HepG2 (cell line): ENCODE results near the gene BAZ1B. TPM values are rescaled to one million over a fixed set of nuclear protein-coding genes. Genes with fewer than 3 reads are reported as not detected.
A peak's percentile ranks its signal among the peaks of the same experiment; 100 is the strongest.

Source experiments
- ARNT ChIP-seq: fragments of 450-650 bp; IDR thresholded peaks from 2 replicates; pipeline ENCODE4 v1.6.1; 2017
- FOXA1 ChIP-seq, 2 experiments: fragments of 450-650 bp in 1 of 2; sonication (generic) in 1 of 2; formaldehyde crosslinking in 1 of 2; IDR thresholded peaks; 2 replicates each; pipeline versions ENCODE4 v1.4.0 to v1.6.1; 2016 to 2020; ENCODE audit warnings: missing genetic modification reagents in 1 of 2
- GATA4 ChIP-seq: sonication (generic); IDR thresholded peaks from 2 replicates; pipeline ENCODE4 v1.6.1; 2016; ENCODE audit warnings: antibody characterized with exemption, low read depth, borderline replicate concordance
- HCFC1 ChIP-seq: fragments of 150-350 bp; IDR thresholded peaks from 2 replicates; pipeline ENCODE4 v1.6.1; 2014; ENCODE audit warnings: low read depth, low read length
- HMGA1 ChIP-seq: sonication (generic); formaldehyde crosslinking; conservative IDR thresholded peaks from 2 replicates; pipeline ENCODE4 v1.4.0; 2020; ENCODE audit warnings: missing genetic modification reagents
- KDM6A ChIP-seq: IDR thresholded peaks from 2 replicates; pipeline ENCODE4 v1.6.1; 2016; ENCODE audit warnings: low read depth
- MIER2 ChIP-seq: IDR thresholded peaks from 2 replicates; pipeline ENCODE4 v1.6.1; 2016; ENCODE audit warnings: missing biosample characterization, missing genetic modification reagents
- PRMT3 ChIP-seq: sonication (generic); formaldehyde crosslinking; IDR thresholded peaks from 2 replicates; pipeline ENCODE4 v1.8.1; 2022; ENCODE audit warnings: low read depth, mild to moderate bottlenecking, moderate library complexity, missing genetic modification reagents, borderline replicate concordance
- RBM22 ChIP-seq: fragments of 200-400 bp; formaldehyde crosslinking; optimal IDR thresholded peaks from 2 replicates; pipeline ENCODE3; 2017; ENCODE audit warnings: mild to moderate bottlenecking, low read length, moderate library complexity
- SMAD9 ChIP-seq: sonication (generic); formaldehyde crosslinking; IDR thresholded peaks from 2 replicates; pipeline ENCODE4 v1.5.1; 2020; ENCODE audit warnings: mild to moderate bottlenecking, missing genetic modification reagents
- ZNF24 ChIP-seq: fragments of 450-650 bp; IDR thresholded peaks from 2 replicates; pipeline ENCODE4 v1.6.1; 2017; ENCODE audit warnings: antibody characterized with exemption, mild to moderate bottlenecking
- ZNF7 ChIP-seq: IDR thresholded peaks from 2 replicates; pipeline ENCODE4 v1.6.1; 2016; ENCODE audit warnings: missing biosample characterization, missing genetic modification reagents
- polyA plus RNA-seq, 8 experiments: library from polyadenylated mRNA; depleted of rRNA in 3 of 8; stranded (reverse) in 7 of 8; unstranded in 1 of 8; fragments of >200 nt; fragmentation: Illumina TruSeq in 4 of 8; extraction: Trizol in 4 of 8; gene quantifications; 2 replicates each; pipeline versions ENCODE4 v1.2.1 to v1.2.3, GENCODE V29; 2011 to 2016; ENCODE audit warnings: low read depth in 4 of 8, missing spikeins in 1 of 8, mixed read lengths in 1 of 8; ENCODE audit not compliant: insufficient read depth in 1 of 8
- total RNA-seq, 5 experiments: library from RNA; depleted of rRNA; stranded (reverse); fragments of >200 nt; fragmentation: Illumina TruSeq; extraction: Trizol; gene quantifications; 2 replicates each; pipeline ENCODE4 v1.2.3, GENCODE V29; 2016; ENCODE audit warnings: low read depth in 1 of 5
- TF ChIP-seq, protein P1 (sequence below): sonication (generic); formaldehyde crosslinking; IDR thresholded peaks from 2 replicates; pipeline ENCODE4 v1.4.0; 2020; ENCODE audit warnings: missing genetic modification reagents, mild to moderate bottlenecking, borderline replicate concordance
- TF ChIP-seq, protein P2 (sequence below): sonication (generic); formaldehyde crosslinking; IDR thresholded peaks from 2 replicates; pipeline ENCODE4 v1.4.0; 2020; ENCODE audit warnings: low read depth, missing genetic modification reagents
- TF ChIP-seq, protein P3 (sequence below): sonication (generic); formaldehyde crosslinking; IDR thresholded peaks from 2 replicates; pipeline ENCODE4 v1.5.1; 2020; ENCODE audit warnings: missing genetic modification reagents, mild to moderate bottlenecking, borderline replicate concordance

BAZ1B gene
- total and polyA plus RNA-seq, 2 of the 13 experiments (the other 11 are each of a cell fraction or from before 2014, with no cell fraction given), result 18.6 to 69.4 TPM

DNA sequence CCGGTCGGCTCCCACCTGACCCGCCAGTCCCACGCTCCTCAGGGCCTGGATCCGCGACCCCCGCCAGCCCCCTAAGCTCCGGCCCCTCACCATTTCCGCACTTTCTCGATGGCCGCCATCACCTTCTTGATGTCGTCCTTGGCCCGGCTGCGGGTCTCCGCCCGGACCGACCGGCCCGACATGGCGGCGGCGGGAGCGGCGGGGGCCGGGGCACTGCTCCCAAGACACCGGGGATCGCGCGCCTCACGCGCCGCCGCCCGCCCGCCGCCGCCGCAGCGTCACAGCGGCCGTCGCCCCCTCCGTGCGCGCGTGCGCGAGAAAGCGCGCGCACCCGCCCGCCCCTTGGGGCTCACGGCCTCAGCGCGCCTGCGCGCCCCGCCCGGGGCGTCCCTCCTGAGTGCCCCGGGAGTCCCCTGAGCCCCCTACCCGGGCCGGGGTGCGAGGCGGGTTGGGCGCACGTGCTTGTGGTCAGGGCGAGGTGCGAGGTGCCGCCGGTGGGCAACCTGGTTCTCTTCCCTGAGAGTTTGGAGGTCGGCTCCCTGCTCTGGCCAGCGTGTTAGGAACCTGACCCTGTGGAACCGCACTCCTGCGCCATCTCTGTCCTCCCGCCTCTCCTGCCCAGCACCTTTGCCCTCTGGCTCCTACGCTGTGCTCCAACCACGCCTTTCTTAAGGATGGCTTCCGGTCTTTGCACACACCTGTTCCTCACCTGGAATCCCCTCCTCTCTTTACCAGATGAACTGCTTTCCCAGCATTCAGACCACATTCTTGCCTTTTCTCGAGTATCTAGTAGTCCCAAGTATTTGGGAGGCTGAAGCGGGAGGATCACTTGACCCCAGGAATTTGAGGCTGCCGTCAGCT is 35.5 kb upstream of the BAZ1B start, which contains the start of gene BCL7B (continued):
- TF ChIP-seq MIER2 (CRISPR knock-in tag), result 0 out of 2 replicates have a peak, but pooled peaks have one; percentile 18
- TF ChIP-seq, protein P1, sequence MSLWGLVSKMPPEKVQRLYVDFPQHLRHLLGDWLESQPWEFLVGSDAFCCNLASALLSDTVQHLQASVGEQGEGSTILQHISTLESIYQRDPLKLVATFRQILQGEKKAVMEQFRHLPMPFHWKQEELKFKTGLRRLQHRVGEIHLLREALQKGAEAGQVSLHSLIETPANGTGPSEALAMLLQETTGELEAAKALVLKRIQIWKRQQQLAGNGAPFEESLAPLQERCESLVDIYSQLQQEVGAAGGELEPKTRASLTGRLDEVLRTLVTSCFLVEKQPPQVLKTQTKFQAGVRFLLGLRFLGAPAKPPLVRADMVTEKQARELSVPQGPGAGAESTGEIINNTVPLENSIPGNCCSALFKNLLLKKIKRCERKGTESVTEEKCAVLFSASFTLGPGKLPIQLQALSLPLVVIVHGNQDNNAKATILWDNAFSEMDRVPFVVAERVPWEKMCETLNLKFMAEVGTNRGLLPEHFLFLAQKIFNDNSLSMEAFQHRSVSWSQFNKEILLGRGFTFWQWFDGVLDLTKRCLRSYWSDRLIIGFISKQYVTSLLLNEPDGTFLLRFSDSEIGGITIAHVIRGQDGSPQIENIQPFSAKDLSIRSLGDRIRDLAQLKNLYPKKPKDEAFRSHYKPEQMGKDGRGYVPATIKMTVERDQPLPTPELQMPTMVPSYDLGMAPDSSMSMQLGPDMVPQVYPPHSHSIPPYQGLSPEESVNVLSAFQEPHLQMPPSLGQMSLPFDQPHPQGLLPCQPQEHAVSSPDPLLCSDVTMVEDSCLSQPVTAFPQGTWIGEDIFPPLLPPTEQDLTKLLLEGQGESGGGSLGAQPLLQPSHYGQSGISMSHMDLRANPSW (CRISPR knock-in tag), result 0 out of 2 replicates have a peak, but pooled peaks have one; percentile 54
- no peak for TF ChIP-seq RBM22
- no peak for TF ChIP-seq GATA4
- TF ChIP-seq ZNF24, result no peak
- TF ChIP-seq HCFC1, result no peak
- no peak for TF ChIP-seq HMGA1 (CRISPR knock-in tag)
- peak; percentile 68; the same call in 1 of the 2 replicates for TF ChIP-seq SMAD9 (CRISPR knock-in tag)
- 0 out of 2 replicates have a peak, but pooled peaks have one; percentile 57 for TF ChIP-seq PRMT3 (CRISPR knock-in tag)
- TF ChIP-seq ZNF7 (CRISPR knock-in tag), result no peak
- TF ChIP-seq, protein P2, sequence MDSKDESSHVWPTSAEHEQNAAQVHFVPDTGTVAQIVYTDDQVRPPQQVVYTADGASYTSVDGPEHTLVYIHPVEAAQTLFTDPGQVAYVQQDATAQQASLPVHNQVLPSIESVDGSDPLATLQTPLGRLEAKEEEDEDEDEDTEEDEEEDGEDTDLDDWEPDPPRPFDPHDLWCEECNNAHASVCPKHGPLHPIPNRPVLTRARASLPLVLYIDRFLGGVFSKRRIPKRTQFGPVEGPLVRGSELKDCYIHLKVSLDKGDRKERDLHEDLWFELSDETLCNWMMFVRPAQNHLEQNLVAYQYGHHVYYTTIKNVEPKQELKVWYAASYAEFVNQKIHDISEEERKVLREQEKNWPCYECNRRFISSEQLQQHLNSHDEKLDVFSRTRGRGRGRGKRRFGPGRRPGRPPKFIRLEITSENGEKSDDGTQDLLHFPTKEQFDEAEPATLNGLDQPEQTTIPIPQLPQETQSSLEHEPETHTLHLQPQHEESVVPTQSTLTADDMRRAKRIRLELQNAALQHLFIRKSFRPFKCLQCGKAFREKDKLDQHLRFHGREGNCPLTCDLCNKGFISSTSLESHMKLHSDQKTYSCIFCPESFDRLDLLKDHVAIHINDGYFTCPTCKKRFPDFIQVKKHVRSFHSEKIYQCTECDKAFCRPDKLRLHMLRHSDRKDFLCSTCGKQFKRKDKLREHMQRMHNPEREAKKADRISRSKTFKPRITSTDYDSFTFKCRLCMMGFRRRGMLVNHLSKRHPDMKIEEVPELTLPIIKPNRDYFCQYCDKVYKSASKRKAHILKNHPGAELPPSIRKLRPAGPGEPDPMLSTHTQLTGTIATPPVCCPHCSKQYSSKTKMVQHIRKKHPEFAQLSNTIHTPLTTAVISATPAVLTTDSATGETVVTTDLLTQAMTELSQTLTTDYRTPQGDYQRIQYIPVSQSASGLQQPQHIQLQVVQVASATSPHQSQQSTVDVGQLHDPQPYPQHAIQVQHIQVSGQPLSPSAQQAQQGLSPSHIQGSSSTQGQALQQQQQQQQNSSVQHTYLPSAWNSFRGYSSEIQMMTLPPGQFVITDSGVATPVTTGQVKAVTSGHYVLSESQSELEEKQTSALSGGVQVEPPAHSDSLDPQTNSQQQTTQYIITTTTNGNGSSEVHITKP, result no peak
- TF ChIP-seq ARNT, result no peak
- no peak for TF ChIP-seq FOXA1 (IDR thresholded peaks at IDR 0.05)
- TF ChIP-seq FOXA1 (CRISPR knock-in tag; IDR thresholded peaks at IDR 0.05), result no peak
- TF ChIP-seq KDM6A (CRISPR knock-in tag), result no peak
- TF ChIP-seq, protein P3, sequence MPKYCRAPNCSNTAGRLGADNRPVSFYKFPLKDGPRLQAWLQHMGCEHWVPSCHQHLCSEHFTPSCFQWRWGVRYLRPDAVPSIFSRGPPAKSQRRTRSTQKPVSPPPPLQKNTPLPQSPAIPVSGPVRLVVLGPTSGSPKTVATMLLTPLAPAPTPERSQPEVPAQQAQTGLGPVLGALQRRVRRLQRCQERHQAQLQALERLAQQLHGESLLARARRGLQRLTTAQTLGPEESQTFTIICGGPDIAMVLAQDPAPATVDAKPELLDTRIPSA (CRISPR knock-in tag), result peak; percentile 87
